Endometrial microvascular endothelial cells (primary cell): ENCODE data around the gene LINGO3. TPM values are rescaled to one million over a fixed set of nuclear protein-coding genes. Genes with fewer than 3 reads are reported as not detected.

ENCODE experiments used
- in situ Hi-C: cut with HindIII; loops from 2 replicates; pipeline ENCODE4 v1.10.0; 2017; ENCODE audit warnings: low sequenced_read_pairs, low pct_unique_long_range_greater_than_20kb; ENCODE audit errors: inconsistent ontology term
- total RNA-seq: library from RNA; depleted of rRNA; stranded (reverse); fragments of >200 nt; gene quantifications from one replicate; pipeline ENCODE4 v1.2.3, GENCODE V29; 2015; ENCODE audit errors: inconsistent ontology term

LINGO3 gene
- total RNA-seq, 1 donor from 2014 or later, result not detected

- in situ Hi-C loops, result no loop called here
Observed at GRCh38 chr19:2329149-2329478, 21.2 kb upstream of the LINGO3 start.

DNA sequence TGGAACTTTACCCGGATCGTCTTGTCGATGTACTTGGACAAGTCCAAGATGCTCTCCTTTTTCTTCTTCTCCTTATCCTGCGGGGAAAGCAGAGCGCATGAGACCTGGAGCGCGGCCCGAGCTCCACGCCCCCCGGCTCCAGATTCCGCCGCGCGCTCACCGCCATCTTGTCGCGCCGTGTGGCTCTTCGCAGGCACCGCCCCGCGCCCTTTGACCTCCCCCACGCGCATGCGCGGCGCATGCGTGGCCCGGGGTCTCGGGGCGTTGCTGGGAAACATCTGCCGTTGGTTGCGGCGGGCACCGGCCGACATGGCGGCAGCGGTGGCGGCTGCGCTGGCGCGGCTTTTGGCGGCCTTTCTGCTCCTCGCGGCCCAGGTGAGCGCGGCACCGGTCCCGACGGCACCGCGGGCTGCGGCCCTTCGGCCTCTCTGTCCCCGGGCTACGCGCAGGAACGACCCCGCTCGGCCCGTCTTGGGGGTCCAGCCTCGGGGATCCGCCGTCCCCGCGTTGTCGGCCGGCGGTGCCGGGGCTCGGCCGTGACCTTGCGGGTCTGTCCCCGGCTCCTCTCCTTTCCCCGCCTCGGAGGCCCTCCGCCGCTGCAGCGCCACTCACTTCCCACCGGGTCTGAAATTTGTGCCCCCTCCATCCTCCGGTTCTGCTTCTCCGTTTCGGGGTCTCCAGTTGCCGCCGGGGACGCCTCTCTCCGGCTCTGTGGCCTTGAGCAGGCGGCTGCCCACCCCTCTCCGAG, 20.6 kb upstream of the LINGO3 start, which contains the start of the genes LSM7 and SPPL2B:
Gene LSM7 (minus strand): TSS at position 186 of the 748 bp plus-strand sequence. CDS start 20 bp downstream, at position 166.
Gene SPPL2B (plus strand): TSS at position 284 of the 748 bp plus-strand sequence. CDS start 26 bp downstream, at position 310.
- in situ Hi-C loops, result no loop called here

DNA sequence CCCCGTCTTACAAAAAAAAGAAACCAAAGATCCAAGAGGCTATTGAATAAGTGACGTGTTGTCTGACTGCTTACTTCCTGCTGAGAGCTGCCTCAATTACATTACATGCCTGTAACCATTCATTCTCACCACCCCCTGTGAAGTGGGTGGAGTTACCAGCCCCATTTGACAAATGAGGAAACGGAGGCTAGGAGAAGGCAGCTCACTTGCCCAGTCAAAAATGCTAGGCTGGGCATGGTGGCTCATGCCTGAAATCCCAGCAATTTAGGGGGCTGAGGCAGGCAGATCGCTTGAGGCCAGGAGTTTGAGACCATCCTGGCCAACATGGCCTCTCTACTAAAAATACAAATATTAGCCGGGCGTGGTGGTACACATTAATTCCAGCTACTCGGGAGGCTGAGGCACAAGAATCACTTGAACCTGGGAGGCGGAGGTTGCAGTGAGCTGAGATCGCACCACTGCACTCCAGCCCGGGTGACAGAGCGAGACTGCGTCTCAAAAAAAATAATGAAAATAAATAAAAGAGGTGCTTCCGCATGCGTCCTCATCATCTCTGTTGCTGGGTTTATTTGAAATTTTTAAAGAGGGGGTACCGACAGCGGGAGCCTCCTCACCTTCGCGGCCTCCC, 19.9 kb upstream of the LINGO3 start:
- in situ Hi-C loops, result no loop called here

- in situ Hi-C loops, result no loop called here
Observed at GRCh38 chr19:2326699-2327360, 18.9 kb upstream of the LINGO3 start.

- in situ Hi-C loops, result no loop called here
Observed at GRCh38 chr19:2325281-2326046, 17.5 kb upstream of the LINGO3 start.

DNA sequence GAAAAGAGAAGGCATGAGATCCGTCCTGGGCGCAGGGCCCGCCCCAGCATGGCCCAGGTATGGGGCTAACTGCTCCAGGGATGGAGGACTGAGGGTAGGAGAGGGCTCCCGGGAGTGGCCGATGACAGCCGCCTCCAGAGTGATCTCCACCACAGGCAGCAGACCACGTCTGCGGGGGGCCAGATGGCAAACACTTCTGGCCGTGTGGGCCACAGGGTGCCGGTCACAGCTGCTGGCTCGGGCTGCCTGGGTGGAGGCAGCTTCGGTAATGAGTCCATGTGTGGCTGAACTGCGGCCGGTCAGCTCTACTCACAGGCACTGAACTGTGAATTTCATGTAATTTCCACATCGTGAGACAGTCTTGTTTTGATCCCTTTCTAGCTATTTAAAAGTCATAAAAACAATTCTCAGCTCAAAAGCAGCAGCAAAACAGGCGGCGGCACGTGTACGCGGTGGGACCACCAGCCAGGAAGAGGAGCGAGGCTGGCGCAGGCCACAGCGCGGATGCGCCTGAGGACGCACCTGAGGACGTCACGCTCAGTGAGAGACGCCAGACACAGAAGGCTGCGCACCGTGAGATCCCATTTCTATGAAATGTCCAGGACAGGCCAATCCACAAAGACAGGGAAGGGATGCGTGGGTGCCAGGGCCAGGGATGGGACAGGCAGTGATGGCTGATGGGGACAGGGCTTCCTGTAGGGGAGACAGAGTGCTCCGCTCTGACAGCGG, 16.4 kb upstream of the LINGO3 start:
- in situ Hi-C loops, result no loop called here

- in situ Hi-C loops, result no loop called here
Observed at GRCh38 chr19:2323707-2324106, 15.8 kb upstream of the LINGO3 start.

DNA sequence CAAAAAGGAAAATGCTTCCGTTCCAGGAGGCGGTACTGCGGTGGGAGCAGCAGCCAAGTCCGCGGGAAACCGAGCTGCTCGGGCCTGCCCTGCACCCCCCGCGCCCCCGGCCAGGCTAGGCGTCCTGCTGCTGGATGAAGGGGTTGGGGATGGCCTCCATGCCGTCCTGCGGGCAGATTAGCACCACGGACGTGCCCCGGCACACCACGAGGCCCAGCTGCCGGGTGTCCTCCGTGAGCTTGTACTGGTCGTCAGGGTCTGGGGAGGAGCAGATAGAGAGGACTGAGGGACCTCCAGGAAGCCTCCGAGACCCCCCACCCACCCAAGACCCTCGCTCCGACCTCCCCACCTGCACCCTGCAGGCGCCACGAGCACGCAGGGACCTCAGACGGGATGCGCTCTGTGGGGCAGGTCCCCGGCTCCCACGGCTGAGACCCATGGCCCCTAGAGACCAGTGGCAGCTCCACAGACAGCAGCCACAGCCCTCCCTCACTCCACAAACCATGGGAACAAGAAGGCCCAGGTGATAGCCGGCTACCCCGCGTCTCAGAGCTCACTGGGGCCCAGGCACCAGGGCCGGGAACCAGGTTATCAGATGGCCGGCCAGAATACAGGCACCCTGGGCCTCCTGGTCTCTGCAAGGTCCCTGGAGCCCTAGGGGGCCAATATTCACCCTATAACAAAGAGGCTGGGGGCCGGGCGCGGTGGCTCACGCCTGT, 13.8 kb upstream of the LINGO3 start:
- in situ Hi-C loops, result no loop called here

DNA sequence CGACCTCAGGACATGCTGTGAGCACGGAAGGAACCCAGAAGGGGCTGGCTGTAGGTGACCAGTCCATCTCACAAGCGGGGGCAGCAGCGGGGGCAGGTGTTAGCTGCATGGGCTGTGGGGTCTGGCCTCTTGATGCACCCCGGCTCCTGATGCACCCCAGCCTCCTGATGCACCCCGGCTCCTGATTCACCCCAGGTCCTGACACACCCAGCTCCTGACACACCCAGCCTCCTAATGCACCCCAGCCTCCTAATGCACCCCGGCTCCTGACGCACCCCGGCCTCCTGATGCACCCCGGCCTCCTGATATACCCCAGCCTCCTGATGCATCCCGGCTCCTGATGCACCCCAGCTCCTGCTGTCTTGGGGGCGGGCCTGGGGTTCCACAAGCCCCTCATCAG, 13.0 kb upstream of the LINGO3 start:
- in situ Hi-C loops, result no loop called here

GRCh38 chr19:2320049-2320448, 12.1 kb upstream of the LINGO3 start:
- in situ Hi-C loops, result no loop called here

GRCh38 chr19:2319551-2319950, 11.6 kb upstream of the LINGO3 start:
- in situ Hi-C loops, result no loop called here

GRCh38 chr19:2318923-2319322, 11.0 kb upstream of the LINGO3 start:
- in situ Hi-C loops, result no loop called here

DNA sequence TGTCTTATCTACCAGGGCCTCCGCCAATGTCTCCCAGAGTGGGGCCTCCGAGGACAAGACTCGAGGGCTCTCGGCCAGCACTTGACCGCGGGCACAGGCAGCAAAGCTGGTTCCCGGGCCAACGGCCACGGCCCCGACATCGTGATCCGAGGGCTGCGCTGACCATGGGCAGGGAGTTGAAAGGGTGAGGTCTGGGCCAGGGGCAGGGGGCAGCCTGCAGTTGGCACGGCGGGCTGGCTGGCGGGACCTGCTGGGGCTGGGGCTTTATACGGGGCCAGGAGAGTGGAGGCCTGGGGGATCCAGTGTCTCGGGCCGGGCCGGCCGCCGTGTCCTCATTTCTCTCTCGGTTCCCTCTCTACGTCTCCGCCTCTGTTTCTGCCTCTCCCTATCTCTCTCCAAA, 9.8 kb upstream of the LINGO3 start:
- in situ Hi-C loops, result no loop called here

DNA sequence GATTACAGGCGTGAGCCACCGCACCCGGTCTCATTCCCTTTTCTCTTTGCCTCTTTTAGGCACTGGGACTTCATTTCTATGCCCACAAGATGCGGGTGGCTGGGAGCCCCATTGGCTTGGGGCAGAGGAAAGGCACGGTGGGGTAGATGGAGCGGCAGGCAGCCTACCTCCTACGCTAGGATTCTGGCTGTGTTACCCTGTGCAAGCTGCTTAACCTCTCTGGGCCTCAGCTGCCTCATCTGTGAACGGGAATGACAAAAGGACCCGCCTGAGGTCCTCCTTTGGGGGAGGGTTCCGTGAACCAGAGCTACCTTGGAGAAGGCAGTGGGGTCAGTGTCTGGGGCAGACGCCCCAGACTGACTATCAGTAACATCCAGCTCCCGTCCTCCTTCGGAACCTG, 9.3 kb upstream of the LINGO3 start:
- in situ Hi-C loops, result no loop called here

- in situ Hi-C loops, result no loop called here
Observed at GRCh38 chr19:2315818-2316353, 7.9 kb upstream of the LINGO3 start.

GRCh38 chr19:2315121-2315817, 7.3 kb upstream of the LINGO3 start:
- in situ Hi-C loops, result no loop called here

- in situ Hi-C loops, result no loop called here
Observed at GRCh38 chr19:2312820-2313501, 5.0 kb upstream of the LINGO3 start.
